A204.1 (cell line): ENCODE measurements around the gene PCIF1.
"Not testable (repeated sequence)": the region's sequence is repeated elsewhere in the genome, so short reads cannot be mapped to it uniquely, and the experiment has no call there.

Source experiments
- FAIRE-seq: peaks from 2 replicates; lab custom pipeline; 2012; peaks lifted over from hg19 to GRCh38; lab: Jason Lieb, UNC

Gene PCIF1

DNA sequence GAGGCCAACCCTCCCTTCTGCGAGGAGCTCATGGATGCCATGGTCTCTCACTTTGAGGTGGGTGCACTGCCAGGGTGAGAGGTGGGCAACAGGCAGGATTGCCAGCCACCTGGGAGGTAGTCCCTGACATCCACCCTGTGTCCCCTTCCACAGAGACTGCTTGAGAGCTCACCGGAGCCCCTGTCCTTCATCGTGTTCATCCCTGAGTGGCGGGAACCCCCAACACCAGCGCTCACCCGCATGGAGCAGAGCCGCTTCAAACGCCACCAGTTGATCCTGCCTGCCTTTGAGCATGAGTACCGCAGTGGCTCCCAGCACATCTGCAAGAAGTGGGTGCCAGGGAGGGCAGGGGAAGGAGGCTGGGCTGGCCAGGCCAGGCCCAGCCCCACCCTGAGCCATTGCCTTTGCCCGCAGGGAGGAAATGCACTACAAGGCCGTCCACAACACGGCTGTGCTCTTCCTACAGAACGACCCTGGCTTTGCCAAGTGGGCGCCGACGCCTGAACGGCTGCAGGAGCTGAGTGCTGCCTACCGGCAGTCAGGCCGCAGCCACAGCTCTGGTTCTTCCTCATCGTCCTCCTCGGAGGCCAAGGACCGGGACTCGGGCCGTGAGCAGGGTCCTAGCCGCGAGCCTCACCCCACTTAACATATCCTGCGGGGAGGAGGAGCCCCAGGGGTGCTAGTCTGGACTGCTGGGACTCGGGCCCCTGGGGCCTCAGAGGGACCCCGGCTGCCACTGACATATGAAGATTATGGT, 12.8 kb downstream of the PCIF1 start:
- no peak for FAIRE-seq

DNA sequence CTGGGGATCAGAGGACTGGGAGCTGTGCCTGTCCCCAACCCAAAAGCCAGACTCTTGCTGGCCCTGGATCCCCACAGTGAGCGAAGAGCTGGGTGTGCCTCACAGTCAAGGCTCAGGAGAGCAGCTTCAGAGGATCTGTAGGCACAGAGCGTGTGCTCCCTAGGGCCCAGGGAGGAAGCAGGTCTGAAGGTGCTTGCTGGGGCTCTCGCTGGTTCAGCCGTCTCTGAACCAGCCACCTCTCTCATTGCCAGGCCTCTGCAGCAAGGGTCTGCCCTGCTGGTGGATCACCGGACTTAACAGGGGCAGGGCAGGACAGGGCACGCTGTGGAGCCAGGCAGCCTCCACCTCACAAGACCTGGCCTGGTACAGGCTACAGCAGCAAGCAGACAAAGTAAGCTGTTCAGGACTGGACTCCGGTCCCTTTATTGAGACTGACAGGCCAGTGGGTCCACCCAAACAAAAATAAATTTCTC, 13.8 kb downstream of the PCIF1 start:
- FAIRE-seq, result no peak

DNA sequence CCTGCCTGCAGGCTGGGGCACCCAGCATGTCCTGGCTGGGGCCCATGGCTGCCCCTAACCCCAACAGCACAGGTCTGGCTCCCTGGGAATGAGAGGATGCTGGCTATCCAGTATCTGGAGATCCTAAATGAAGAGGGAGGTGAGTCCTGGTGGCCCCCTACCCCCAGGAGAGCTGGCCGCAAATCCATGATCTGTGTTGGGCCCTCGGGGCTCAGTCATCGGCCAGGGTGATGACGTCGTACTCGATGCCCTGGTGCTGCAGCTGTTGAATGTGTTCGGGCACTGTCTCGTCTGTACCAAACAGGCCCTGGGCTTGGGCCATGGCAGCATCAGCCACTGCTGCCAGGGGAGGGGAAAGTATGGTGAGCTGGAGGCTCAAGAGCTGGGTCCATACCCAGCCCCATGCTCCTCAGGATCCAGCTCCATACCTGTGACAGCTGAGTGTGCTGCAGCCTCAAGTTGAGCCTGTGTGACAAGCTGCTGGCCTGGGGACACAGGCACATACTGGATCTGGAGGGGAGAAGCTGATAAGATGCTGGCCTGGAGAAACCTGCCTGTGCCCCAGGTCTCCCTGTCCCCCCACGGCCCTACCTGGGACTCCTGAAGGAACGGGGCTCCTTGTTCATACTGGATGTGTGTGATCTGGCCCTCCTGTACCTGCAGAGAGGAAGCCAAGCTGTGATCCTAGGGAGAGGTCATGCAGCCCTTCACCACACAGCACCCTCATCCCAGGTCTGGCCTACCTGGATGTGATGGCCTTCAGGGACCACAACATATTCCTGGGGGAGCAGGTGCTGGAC, 14.5 kb downstream of the PCIF1 start:
- no peak for FAIRE-seq

DNA sequence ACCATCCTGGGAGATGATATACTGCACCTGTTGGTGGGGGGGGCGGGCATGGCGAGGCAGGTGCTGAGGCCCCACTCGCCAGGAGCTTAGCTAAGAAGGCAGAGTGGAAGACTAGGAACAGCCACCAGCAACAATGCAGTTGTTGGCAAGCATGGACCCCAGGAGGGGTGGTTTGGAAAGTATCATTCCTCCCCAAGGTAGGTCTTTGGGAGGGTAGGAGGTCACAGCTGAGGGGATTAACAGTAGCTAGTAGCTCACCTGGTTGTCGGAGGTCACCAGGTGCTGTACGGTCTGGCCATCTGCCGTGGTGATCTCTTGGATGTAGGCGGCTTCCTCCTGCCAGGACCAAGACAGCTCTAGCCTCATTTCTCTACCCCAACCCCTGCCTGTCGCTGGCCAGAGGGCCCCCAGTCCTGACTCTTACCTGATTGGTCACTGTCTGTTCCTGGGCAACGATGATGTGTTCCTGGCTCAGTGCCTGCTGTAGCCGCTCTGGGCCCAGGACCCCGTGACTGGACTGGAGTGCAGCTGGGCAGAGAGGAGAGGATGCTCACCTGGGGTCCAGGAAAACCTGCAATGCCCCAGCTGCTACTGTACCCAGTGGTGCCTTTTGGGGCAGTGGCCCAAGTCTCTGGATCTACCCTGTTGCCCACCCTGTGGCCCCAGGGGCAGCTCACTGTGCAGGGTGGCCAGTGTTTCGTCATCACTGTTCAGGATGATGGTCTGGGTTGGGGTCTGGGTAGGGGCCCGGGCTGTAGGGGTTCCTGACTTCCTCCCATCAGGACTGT, 15.3 kb downstream of the PCIF1 start:
- no peak for FAIRE-seq

DNA sequence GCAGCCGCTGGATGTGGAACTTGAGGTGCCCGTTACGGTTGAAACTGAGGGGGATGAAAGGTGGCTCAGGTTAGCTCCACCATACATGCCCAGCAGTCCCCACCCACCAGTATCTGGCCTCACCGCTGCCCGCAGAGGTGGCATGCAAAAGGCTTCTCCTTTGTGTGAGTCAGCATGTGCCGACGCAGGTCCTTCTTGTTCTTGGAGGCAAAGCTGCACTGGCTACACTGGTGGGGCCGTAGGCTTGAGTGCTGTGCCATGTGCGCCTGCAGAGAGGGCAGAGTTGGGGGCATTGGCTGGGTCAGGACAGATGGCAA, 15.8 kb downstream of the PCIF1 start:
- no peak for FAIRE-seq

DNA sequence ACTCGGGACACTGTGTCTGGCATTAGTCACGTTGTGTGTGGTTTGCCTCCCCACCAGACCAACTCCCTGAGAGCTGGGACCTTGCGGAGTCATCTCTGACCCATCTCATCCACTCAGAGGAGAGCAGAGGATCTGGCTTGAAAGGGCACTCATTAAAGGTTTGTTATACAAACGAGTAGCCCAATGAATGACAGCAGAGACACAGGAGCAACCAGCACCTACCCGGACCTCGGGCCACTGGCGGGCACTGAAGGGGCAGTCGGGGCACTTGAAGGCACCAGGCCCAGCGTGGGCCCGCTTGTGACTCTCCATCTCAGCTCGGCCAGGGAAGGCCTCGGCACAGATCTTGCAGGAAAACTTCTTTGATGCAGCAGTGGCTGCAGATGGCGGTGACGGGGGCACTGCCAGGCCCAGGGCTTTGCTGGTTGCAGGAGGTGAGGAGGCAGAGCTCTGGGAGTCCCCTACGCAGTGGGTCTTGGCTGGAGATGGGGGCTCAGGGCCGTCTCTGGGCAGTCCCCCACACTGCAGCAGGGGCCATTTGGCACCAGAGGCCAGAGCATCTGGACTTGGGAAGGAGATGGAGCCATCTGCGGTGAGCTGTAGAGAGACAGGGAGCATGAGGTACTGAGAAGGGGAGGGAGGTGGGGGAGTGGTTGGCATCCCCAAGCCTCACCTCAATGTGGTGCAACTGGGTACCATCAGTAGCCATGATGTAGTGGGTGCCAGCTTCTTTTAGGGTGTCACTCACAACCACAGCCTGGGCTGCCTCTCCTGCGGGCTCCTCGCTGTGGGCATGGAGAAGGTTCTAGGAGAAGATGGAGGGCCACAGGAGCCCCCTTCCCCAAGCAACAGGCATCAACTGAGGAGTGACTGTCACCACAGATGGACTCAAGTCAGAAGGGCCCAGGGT, 17.7 kb downstream of the PCIF1 start:
- no peak for FAIRE-seq

DNA sequence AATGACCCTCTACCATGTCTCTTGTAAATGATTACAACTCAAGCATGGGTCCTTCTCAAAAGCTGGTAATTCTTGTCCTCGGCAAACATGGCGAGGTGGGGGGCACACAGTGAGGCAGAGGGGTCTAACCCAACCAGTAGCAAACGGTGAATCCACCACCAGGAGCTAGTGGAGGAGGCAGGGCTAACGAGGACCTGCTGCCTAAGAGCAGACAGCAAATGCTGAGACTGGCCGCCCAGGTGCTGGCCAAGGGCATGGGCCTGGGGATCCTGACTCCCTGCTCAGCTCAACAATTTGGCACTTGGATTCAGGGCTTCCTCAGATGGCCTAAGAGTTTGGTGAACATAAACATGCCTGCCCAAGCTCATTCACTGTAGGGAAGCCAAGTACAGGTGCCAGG, 18.4 kb downstream of the PCIF1 start:
- no peak for FAIRE-seq

DNA sequence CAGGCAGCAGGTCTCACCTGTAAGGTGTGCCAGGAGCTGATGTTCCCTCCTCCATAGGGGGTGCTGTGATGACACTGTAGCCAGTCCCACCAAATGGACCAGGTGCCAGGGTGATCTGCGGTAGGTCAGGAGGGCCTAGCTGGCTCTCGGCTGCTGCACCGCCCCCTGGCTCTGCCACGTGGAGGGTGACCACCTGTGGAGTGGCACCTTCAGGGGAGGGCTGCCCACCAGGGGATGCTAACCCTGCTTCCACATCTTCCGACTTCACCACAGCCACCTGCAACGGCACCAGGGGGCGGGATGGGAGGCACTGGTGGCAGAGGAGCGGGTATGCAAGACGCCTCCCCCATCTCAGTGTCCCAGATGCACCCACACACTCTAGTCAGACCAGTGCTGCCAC, 19.2 kb downstream of the PCIF1 start:
- FAIRE-seq, result no peak

DNA sequence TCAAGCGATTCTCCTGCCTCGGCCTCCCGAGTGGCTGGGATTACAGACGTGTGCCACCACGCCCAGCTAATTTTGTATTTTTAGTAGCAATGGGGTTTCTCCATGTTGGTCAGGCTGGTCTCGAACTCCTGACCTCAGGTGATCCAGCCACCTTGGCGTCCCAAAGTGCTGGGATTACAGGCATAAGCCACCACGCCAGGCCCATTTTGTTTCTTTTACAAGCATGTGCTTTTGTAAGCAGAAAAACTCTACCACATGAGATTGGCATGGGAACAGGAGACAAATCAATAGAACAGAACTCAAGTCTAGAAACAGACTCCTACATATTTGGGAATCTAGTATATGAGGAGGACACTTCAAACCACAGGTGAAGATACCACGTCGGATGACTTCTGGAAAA, 21.8 kb downstream of the PCIF1 start:
- not testable (repeated sequence) for FAIRE-seq

DNA sequence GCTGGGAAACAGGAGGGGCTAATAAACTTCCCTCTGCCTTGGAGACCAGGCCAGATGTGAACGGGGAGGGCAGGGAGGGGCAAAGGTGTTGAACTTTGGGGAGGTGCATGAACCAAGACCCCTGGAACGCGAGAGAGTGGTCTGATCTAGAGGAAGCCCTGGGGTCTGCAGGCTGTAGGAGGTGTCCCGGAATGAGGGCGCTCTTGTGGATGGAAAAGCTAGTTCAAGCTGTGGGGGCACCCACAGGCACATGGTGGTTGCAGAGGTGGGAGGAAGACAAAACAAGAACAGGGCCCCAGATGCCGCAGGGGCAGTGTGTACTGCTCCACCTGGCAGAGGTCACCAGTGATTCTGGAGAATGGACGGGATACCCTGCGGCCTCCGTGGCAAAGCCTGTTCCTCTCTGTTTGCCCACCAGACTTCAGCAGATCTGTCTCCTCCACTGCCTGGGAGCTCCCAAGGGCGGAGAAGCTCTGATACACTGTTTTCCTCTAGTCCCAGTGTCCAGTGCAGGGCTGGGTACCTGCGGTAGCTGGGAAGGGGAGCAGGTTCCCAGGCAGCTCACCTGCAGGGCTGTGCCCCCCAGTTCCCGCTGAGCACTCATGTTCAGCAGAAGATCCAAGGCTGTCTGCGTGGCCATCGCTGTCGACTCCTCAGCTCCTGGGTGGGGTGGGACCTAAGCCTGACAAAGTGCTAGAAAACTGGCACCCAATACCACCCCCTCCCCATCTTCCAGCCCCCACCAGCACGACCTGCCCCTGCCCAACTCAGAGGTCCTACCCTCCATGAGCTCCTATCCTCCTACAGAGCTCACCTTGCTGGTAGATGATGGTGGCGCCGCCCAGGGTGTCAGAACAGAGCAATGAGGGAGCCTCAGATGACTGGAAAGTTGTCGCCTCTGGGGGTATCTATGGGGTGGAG, 22.8 kb downstream of the PCIF1 start:
- FAIRE-seq, result no peak

DNA sequence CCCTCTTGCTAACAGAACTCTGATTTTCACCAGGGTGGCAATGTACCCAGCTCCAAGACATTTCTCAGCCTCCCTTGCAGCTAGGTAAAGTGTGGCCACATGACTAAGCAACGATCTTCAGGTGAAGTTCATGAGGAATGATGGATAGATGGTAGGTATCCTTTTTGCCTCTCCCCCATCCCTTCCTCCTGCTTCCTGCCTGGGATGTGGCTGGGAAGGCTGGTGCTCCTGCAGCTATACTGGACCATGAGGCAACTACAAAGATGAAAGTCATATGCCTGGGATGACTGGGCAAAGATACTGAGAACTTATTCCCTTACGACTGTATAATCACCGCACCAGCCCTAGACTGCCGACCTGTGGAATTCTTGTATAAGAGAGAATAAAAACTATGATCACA, 24.1 kb downstream of the PCIF1 start:
- FAIRE-seq, result no peak

DNA sequence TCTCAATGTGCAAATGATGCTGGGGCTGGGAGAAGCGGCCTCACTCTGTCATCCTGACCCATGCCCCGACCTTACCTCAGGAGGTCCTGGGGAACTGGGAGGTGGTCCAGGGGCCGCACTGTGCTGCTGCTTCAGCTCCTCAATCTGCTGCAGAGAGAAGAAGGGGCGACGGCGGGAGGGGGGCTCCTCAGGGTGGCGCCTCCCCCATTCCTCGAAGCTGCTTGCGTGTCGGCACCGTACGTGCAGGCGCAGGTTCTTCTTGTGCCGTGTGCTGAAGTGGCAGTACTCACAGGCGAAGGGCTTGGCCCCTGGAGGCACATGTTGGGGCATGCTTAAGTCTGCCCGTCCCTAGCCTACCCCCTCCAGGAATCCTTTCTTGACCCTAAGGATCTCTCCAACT, 24.6 kb downstream of the PCIF1 start:
- no peak for FAIRE-seq

DNA sequence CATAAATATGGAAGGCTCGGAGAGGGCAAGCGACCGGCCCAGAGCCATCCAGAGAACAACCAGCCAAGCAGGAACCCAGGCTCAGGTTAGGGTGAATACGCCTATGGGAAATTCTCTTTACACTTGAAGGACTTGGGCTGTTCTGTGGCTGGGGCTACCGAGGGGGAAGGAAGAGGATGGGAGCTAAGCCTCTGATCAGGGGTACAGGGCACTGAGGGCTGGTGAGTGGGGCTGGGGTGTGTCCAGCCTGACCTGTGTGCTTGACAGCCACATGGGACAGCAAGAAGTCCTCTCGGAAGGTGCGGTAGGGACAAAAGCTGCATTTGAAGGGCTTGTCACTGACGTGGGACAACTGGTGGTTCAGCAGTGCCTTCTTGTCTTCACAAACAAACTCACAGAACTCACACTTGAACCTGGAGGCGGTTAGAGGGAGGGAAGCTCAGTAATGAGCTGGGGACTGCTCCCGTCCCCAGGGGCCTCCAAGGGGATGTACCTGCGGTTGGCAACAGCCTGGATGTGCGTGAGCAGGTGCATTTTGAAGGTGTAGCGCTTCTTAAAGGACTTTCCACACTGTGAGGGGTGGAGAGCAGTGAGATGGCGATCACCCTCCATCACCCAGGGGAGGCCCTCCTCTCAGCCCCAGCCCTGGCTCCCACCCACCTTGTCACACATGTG, 25.6 kb downstream of the PCIF1 start:
- FAIRE-seq, result no peak

DNA sequence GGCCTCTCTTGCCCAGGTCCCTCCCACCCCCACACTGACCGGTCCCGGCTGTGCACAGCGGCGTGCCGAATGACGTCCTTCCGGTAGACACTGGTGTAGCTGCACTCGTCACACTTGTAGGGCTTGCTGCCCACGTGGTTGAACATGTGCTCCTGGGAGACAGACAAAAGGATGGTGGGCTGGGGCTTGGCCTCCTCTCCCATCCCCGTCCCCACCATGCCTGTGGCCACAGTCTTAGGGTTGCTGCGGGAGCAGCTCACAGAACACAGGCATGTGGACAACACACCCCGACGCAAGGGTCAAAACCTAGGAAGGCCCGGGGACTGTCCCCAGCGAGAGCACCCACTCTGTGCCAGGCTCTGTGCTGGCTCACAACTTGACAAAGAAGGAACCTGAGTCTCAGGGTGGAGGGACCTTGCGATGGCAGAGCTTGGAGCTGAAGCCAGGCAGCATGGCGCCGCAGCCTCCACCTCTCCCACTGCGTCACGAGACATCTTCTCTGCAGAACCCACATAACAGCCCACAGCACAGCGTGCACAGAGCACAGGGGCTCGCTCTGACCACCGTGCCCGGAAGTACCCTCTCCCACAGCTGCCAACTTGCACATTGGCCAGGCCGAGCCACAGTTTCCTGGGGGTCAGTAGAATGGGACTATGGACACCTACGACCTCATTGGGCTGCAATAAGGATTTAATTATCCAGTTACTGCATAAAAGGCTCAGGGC, 27.7 kb downstream of the PCIF1 start:
- FAIRE-seq, result no peak

DNA sequence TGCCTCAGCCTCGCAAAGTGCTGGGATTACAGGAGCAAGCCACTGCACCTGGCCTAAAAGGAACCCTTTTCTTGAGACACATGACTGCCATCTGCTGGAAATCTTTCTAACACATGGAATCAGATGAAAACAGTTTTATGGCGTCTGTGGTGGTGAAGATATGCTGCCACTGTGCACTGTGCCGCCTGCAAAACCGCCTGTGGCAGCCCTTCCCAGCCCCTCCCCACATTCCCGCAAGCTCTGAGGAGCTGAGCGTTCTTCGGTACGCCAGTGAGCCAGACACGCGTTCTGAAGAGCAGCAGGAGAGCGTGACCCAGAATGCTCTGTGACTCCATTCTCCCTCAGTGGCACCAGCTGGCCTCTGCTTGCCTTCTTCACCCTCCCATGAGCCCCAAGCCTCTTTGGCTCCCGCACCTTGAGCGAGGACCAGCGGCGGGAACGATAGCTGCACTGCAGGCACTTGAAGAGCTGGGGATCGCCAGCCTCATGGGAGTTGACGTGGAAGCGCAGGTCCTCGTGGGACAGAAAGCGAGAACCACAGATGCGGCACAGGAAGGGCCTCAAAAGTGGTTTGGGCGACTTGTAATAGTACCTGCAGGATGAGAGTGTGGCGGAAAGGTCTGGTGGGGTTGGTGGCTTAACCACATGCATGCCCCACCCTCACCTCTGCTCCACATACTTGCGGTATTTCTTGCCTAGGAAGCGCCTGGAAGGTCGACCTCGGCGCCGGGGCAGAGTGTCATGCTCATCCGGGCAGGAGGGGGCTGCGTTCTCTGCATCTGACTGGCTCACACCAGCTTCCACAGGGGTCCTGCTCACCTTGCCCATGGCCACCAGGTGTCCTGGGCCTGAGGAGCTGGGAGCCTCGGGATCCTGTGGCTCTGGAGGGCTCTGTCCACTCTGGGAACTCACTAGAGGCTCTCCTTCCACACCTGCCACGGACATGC, 28.8 kb downstream of the PCIF1 start:
- no peak for FAIRE-seq

DNA sequence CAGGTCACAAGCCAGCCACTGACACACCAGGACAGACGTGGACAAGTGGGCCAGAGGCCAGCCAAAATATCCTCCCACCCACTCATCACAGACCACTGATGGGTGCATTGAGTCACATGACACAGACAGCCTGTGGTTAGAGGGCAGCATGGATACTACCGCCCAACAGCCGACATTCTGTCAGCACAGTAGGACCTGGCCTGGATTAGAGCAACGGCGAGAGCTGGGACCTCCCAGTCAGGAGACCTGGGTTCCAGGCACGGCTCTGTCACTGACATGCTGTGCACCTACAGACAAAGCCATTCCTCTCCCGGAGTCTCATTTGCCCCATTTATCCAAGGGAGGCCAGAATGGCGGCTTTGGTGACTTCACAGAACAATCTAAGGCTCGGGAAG, 29.5 kb downstream of the PCIF1 start:
- FAIRE-seq, result no peak

DNA sequence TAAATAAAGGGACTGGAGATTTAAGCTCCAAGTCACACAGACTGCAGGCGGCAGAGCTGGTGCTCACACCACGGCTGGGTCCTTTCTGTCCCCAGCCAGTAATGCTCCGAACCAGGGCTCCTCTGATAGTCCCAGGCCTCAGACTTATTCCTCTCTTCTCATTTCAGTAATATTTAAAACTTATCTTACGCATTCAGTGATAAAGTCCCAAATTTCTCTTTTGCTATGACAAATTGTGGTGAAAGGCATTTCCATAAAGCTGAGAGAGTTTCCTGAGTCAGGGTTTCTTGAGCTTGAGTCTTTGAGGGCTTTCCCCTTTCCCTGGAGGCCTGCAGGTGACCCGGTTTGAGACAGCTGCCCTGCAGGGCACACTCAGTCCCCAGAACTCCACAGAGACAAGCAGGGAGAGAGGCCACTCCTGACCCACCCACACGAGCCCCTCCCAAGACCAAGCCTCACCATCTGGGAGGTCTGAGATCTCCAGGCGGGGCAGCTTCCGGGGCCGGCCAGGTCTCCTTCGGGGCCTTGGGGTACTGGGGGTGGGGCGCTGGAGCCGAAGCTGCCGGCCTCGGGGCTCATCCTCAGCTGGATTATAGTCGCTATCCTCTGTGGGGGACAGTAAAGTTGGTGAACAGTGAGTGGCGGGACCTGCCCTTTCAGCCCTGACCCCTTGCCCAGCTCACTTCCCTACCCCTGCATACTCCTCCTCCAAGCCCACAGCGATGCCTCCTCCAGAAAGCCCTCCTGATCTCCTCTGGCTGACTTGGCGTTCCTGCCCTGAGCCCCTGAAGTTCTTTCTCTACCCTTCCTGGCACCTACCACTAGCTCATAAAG, 30.9 kb downstream of the PCIF1 start:
- FAIRE-seq, result no peak
